H9 (cell line): ENCODE data around the gene NKAPD1. TPM values are rescaled to one million over a fixed set of nuclear protein-coding genes. Genes with fewer than 3 reads are reported as not detected.
A peak's percentile ranks its signal among the peaks of the same experiment; 100 is the strongest.

ENCODE experiments used
- DNase-seq: peaks from one replicate; pipeline ENCODE4 v3.0.0-alpha.2; 2017
- H2AFZ ChIP-seq: one replicate; pipeline ENCODE4 v1.6.1; 2013; ENCODE audit warnings: mild to moderate bottlenecking, low read length, control low read depth, moderate library complexity
- H2AK5ac ChIP-seq: 2 replicates; pipeline ENCODE4 v1.6.1; 2013; ENCODE audit warnings: low read length, control low read depth, mixed read lengths; ENCODE audit not compliant: insufficient read length
- H2BK120ac ChIP-seq: one replicate; pipeline ENCODE4 v1.6.1; 2013; ENCODE audit warnings: low read depth, mild to moderate bottlenecking, low read length, control low read depth, inconsistent platforms; ENCODE audit not compliant: poor library complexity, severe bottlenecking
- H2BK12ac ChIP-seq: 2 replicates; pipeline ENCODE4 v1.6.1; 2013; ENCODE audit warnings: low read length, control low read depth, mixed read lengths, low read depth; ENCODE audit not compliant: insufficient read length
- H2BK15ac ChIP-seq: 2 replicates; pipeline ENCODE4 v1.6.1; 2013; ENCODE audit warnings: low read depth, low read length, control low read depth
- H2BK20ac ChIP-seq: one replicate; pipeline ENCODE4 v1.6.1; 2013; ENCODE audit warnings: low read depth, mild to moderate bottlenecking, low read length, control low read depth, inconsistent platforms; ENCODE audit not compliant: poor library complexity, severe bottlenecking
- H2BK5ac ChIP-seq: 2 replicates; pipeline ENCODE4 v1.6.1; 2013; ENCODE audit warnings: low read length, control low read depth, mixed read lengths; ENCODE audit not compliant: insufficient read length
- H3K14ac ChIP-seq: 2 replicates; pipeline ENCODE4 v1.6.1; 2013; ENCODE audit warnings: low read length, control low read depth; ENCODE audit not compliant: insufficient read depth
- H3K18ac ChIP-seq: 2 replicates; pipeline ENCODE4 v1.6.1; 2013; ENCODE audit warnings: low read depth, mild to moderate bottlenecking, mixed read lengths, low read length, control low read depth; ENCODE audit not compliant: insufficient read length
- H3K23ac ChIP-seq: 2 replicates; pipeline ENCODE4 v1.6.1; 2013; ENCODE audit warnings: low read length, control low read depth, mixed read lengths, low read depth; ENCODE audit not compliant: insufficient read length
- H3K23me2 ChIP-seq: 2 replicates; pipeline ENCODE4 v1.6.1; 2013; ENCODE audit warnings: low read depth, mild to moderate bottlenecking, mixed read lengths, low read length, control low read depth; ENCODE audit not compliant: insufficient read length, poor library complexity, severe bottlenecking
- H3K27ac ChIP-seq: 2 replicates; pipeline ENCODE4 v1.5.1; 2013; ENCODE audit warnings: low read length, control low read depth, mixed read lengths, low read depth; ENCODE audit not compliant: insufficient read length
- H3K27me3 ChIP-seq: 2 replicates; pipeline ENCODE4 v1.6.1; 2013; ENCODE audit warnings: low read length, control low read depth, inconsistent platforms; ENCODE audit not compliant: insufficient read depth
- H3K4ac ChIP-seq: 2 replicates; pipeline ENCODE4 v1.6.1; 2013; ENCODE audit warnings: low read depth, mild to moderate bottlenecking, control low read depth, inconsistent platforms, low read length, moderate library complexity
- H3K4me1 ChIP-seq: 2 replicates; pipeline ENCODE4 v1.6.1; 2013; ENCODE audit warnings: low read length, control low read depth, inconsistent platforms; ENCODE audit not compliant: insufficient read depth
- H3K4me2 ChIP-seq: 2 replicates; pipeline ENCODE4 v1.6.1; 2013; ENCODE audit warnings: low read length, control low read depth, mixed read lengths; ENCODE audit not compliant: insufficient read length, insufficient read depth
- H3K56ac ChIP-seq: 2 replicates; pipeline ENCODE4 v1.6.1; 2013; ENCODE audit warnings: low read depth, mild to moderate bottlenecking, mixed read lengths, low read length, control low read depth; ENCODE audit not compliant: insufficient read length
- H3K79me1 ChIP-seq: 2 replicates; pipeline ENCODE4 v1.6.1; 2013; ENCODE audit warnings: low read depth, mild to moderate bottlenecking, moderate library complexity, low read length, control low read depth, inconsistent platforms; ENCODE audit not compliant: insufficient read depth, poor library complexity, severe bottlenecking
- H3K79me2 ChIP-seq: 2 replicates; pipeline ENCODE4 v1.6.1; 2013; ENCODE audit warnings: low read length, control low read depth, inconsistent platforms; ENCODE audit not compliant: insufficient read depth
- H3K9ac ChIP-seq: 2 replicates; pipeline ENCODE4 v1.6.1; 2013; ENCODE audit warnings: low read length, control low read depth, mixed read lengths; ENCODE audit not compliant: insufficient read length; ENCODE audit errors: extremely low read depth
- H3K9me3 ChIP-seq: one replicate; pipeline ENCODE4 v1.6.1; 2013; ENCODE audit warnings: low read depth, low read length, inconsistent platforms; ENCODE audit not compliant: control insufficient read depth
- H3T11ph ChIP-seq: one replicate; pipeline ENCODE4 v1.6.1; 2013; ENCODE audit warnings: mild to moderate bottlenecking, low read length, control low read depth, inconsistent platforms
- H4K20me1 ChIP-seq: one replicate; pipeline ENCODE4 v1.6.1; 2013; ENCODE audit not compliant: control insufficient read depth, insufficient read length, insufficient read depth
- H4K5ac ChIP-seq: 2 replicates; pipeline ENCODE4 v1.6.1; 2013; ENCODE audit warnings: low read depth, mild to moderate bottlenecking, mixed read lengths, low read length, control low read depth; ENCODE audit not compliant: insufficient read length
- H4K8ac ChIP-seq: replicated peaks from 2 replicates; pipeline ENCODE4 v1.6.1; 2013; ENCODE audit warnings: low read length, control low read depth, mixed read lengths, low read depth; ENCODE audit not compliant: insufficient read length
- H4K91ac ChIP-seq: 2 replicates; pipeline ENCODE4 v1.6.1; 2013; ENCODE audit warnings: low read depth, mild to moderate bottlenecking, moderate library complexity, mixed read lengths, low read length, control low read depth; ENCODE audit not compliant: insufficient read length
- H3K27ac Mint-ChIP-seq, 3 experiments: 2 replicates in 2 of 3; 3 replicates in 1 of 3; pipeline ENCODE4 v1.8.0; 2020 to 2021; ENCODE audit warnings: mixed read lengths in 3 of 3, mild to moderate bottlenecking in 1 of 3, moderate library complexity in 1 of 3
- H3K27me3 Mint-ChIP-seq: 2 replicates; pipeline ENCODE4 v1.8.0; 2021; ENCODE audit warnings: low read depth, mild to moderate bottlenecking, moderate library complexity, mixed read lengths
- H3K36me3 Mint-ChIP-seq, 3 experiments: 2 replicates in 2 of 3; 3 replicates in 1 of 3; pipeline ENCODE4 v1.8.0; 2020 to 2021; ENCODE audit warnings: low read depth in 3 of 3, mixed read lengths in 3 of 3; ENCODE audit not compliant: insufficient read depth in 1 of 3
- H3K4me1 Mint-ChIP-seq, 2 experiments: 2 replicates each; pipeline ENCODE4 v1.8.0; 2020; ENCODE audit warnings: mixed read lengths in 2 of 2
- H3K4me3 Mint-ChIP-seq, 2 experiments: 2 replicates in 1 of 2; 3 replicates in 1 of 2; pipeline ENCODE4 v1.8.0; 2020 to 2021; ENCODE audit warnings: mild to moderate bottlenecking in 2 of 2, mixed read lengths in 2 of 2, moderate library complexity in 1 of 2
- H3K9me3 Mint-ChIP-seq, 2 experiments: 2 replicates in 1 of 2; 3 replicates in 1 of 2; pipeline ENCODE4 v1.8.0; 2020; ENCODE audit warnings: mild to moderate bottlenecking in 2 of 2, mixed read lengths in 2 of 2, moderate library complexity in 1 of 2
- WGBS: extraction: QIAGEN DNeasy Blood & Tissue Kit; methylation state at CpG from one replicate; pipeline ENCODE4 v1.1.7; 2013; ENCODE audit warnings: missing lambda C conversion rate, low lambda C conversion rate, mixed read lengths; ENCODE audit not compliant: insufficient read length; ENCODE audit errors: extremely low coverage; 5-methylcytosine and 5-hydroxymethylcytosine counted together
- total RNA-seq: library from RNA; stranded (reverse); gene quantifications from 2 replicates; pipeline ENCODE4 v1.2.1, GENCODE V29; 2021
- TF ChIP-seq, protein P1 (sequence below): fragments of 200-600 bp; sonication (generic); conservative IDR thresholded peaks from 3 replicates; pipeline ENCODE4 v1.8.0; 2021; ENCODE audit warnings: antibody characterized with exemption, mild to moderate bottlenecking

Gene NKAPD1
- total RNA-seq, 1 experiment from 2014 or later, result 25.9 TPM

DNA sequence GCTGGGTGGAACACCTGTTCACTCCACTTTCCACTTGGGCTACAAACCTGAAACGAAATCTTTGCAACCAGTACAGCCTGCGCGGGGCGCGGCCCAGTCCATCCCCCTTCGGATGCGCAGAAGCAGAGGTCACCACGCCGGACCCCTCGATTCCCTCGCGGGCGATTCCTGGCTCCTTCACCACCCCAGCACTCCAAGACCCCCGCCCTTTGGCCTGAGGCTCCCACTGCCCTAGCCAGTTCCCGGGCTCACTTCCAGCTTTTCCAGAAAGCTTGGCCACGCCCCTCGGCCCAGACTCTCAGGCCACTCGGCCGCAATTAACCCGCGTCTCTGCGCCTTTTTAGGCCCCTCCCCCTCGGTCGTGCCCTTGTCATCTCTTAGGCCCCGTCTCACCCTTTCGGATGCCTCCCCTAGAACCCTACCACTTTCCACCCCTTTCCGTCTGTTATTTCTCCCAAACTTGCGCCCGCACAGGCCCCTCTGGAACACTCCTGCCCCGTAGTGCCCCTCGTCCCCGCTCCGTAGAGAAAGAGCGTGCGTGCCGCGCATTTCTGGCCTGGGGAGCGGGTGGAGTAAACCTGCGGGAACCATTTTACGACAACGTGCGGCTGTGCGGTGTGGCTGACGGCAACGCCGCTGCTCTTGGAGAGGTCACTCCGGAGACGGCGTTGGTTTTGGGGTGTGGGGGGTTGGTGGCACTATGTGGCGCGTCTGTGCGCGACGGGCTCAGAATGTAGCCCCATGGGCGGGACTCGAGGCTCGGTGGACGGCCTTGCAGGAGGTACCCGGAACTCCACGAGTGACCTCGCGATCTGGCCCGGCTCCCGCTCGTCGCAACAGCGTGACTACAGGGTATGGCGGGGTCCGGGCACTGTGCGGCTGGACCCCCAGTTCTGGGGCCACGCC, 49.1 kb upstream of the NKAPD1 start, which contains the start of gene DLAT:
Gene DLAT (plus strand): TSS at position 636 of the 906 bp plus-strand sequence. CDS start 65 bp downstream, at position 701.
- Histone ChIP-seq H2AFZ (peak within 1 kb of the TSS; percentile 75), H2BK5ac (no peak within 1 kb of the TSS), H3K23me2 (peaks cover 3% of the 10 kb centered on the region), H3K56ac (no peak within 1 kb of the TSS), H4K91ac (no peak within 1 kb of the TSS), H4K20me1 (no peaks in the 10 kb centered on the region), H2BK12ac (no peak within 1 kb of the TSS), H3K4me2 (peak within 1 kb of the TSS; percentile 86), H3K4me1 (no peaks in the 10 kb centered on the region), H3K9me3 (no peaks in the 10 kb centered on the region), H3K79me2 (peaks cover 3% of the 10 kb centered on the region; the same call in 1 of the 2 replicates), H3K23ac (no peak within 1 kb of the TSS), H3K27ac (no peak within 1 kb of the TSS), H3K4ac (no peak within 1 kb of the TSS), H3T11ph (no peak within 1 kb of the TSS), H2BK20ac (no peak within 1 kb of the TSS), H2BK15ac (no peak within 1 kb of the TSS), H4K5ac (no peak within 1 kb of the TSS), H3K14ac (peak within 1 kb of the TSS; percentile 65), H3K27me3 (no peaks in the 10 kb centered on the region), H4K8ac (no peak within 1 kb of the TSS), H3K18ac (peak within 1 kb of the TSS; percentile 71), H2AK5ac (no peak within 1 kb of the TSS), H2BK120ac (no peak within 1 kb of the TSS), H3K79me1 (peaks cover under 1% of the 10 kb centered on the region), H3K9ac (peak within 1 kb of the TSS; percentile 69)
- H3K27me3 Mint-ChIP-seq, result no peaks in the 10 kb centered on the region
- peak; percentile 97 for DNase-seq
- H3K4me3 Mint-ChIP-seq, result peak within 1 kb of the TSS; percentile 97 to 98
- peak within 1 kb of the TSS; percentile 99 to 100 (median 100) for H3K27ac Mint-ChIP-seq
- H3K4me1 Mint-ChIP-seq, result peaks cover 11 to 13% of the 10 kb centered on the region in 2 experiments
- WGBS, result no CpG with 5 or more reads among the region's 71 CpGs
- peaks cover 22 to 30% (median 27%) of the 10 kb centered on the region in 3 experiments for H3K36me3 Mint-ChIP-seq
- no peaks in the 10 kb centered on the region; a peak in 1 of 5 replicates for H3K9me3 Mint-ChIP-seq
- TF ChIP-seq, protein P1, sequence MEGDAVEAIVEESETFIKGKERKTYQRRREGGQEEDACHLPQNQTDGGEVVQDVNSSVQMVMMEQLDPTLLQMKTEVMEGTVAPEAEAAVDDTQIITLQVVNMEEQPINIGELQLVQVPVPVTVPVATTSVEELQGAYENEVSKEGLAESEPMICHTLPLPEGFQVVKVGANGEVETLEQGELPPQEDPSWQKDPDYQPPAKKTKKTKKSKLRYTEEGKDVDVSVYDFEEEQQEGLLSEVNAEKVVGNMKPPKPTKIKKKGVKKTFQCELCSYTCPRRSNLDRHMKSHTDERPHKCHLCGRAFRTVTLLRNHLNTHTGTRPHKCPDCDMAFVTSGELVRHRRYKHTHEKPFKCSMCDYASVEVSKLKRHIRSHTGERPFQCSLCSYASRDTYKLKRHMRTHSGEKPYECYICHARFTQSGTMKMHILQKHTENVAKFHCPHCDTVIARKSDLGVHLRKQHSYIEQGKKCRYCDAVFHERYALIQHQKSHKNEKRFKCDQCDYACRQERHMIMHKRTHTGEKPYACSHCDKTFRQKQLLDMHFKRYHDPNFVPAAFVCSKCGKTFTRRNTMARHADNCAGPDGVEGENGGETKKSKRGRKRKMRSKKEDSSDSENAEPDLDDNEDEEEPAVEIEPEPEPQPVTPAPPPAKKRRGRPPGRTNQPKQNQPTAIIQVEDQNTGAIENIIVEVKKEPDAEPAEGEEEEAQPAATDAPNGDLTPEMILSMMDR, result no peak
